ENCODE measurements around the gene WDR45.

- TF ChIP-seq CTCF (IDR thresholded peaks at IDR 0.05): no peak
- TF ChIP-seq POLR2A (IDR thresholded peaks at IDR 0.05): no peak
- TF ChIP-seq POLR2AphosphoS5 (IDR thresholded peaks at IDR 0.05): no peak
Measured at GRCh38 chrX:49030283-49030682, 49.4 kb downstream of the WDR45 start.
